ENCODE data around the gene PLCL2.
"Not testable (repeated sequence)": the region's sequence is repeated elsewhere in the genome, so short reads cannot be mapped to it uniquely, and the experiment has no call there.

Gene PLCL2

DNA sequence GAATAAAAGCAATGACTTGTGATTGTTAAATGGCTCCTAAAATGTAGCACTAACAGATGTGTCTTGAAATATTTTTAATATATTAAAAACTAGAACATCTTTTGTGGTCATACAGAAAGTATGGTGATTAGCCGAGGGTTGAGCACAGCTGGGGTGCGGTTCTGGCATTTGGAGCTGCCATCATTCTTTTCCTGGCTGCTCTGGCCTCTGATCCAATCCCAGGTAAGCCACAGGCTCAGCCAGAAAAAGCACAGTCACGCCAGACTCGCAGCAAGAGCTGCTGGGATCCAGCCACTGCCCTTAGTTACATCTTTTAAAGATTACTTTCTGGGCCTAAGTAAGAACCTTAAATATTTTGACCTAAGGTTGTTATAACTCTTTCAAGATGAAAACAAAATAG is 196.8 kb downstream of the PLCL2 start:
- DNase-seq, result no peak

DNA sequence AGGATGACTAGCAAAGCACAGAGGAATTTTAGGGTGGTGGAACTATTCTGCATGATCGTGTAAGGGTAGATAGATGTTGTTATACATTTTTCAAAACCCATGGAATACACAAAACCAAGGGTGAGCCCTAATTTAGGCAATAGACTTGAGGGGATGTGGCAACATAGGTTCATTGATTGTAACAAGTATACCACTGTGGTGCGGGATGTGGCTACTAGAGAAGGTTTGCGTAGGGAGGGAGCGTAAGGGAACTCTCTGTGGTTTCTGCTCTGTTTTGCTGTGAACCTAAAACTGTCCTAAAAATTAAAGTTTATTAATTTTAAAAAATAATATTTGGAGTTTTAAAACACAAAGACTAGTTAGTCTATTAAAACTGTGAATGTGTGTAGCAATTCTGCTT is 202.8 kb downstream of the PLCL2 start:
- peak; percentile 26 for DNase-seq

DNA sequence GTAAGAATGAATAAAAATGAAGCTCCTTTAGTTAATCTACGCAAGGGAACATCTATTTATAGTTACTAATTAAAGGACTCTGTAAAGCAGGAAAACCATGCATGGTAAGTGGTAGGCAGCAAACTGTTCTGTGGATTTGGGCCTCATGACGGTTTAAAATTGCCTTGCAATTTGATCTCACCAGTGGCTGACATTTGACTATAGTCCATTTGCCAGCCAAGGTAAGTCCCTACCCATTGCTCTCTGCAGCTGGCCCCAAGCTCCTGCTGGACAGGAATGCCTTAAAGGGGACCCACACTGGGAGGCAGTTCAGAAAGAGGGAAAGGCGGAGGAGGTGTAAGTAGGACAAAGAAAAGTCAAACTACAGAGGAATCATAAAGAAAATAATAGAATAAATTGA is 203.3 kb downstream of the PLCL2 start:
- DNase-seq, result no peak

DNA sequence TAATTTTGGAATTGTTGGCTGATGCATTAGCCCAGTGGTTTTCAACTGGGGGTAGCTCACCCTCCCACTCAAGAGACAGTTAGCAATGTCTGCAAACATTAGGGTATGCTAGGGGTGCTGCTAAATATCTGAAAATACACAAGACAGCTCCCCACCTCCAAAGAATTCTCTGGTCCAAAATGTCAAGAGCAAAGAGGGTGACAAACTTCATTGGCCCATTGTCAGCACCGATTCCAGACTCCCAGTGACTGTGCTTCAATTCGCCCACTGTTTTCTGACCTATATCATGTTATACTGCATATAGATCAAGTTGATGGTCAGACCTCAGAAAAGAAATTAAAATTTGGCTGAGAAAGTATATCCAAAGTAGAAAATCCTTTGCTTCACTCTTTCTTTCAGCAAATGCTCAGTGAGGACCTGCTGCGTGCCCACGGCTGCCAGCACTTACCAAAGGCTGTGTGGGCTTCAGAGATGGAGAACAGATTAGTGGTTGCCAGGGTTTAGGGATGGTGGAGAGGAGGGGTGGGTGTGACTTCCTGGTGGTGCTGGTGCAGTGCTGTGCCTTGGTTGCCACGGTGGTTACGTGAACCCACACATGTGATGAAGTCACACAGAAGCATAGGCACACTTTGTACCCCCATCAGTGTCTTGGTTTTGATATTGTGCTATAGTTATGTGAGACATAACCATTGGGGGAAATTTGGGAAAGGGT is 204.0 kb downstream of the PLCL2 start:
- DNase-seq, result peak; percentile 57

DNA sequence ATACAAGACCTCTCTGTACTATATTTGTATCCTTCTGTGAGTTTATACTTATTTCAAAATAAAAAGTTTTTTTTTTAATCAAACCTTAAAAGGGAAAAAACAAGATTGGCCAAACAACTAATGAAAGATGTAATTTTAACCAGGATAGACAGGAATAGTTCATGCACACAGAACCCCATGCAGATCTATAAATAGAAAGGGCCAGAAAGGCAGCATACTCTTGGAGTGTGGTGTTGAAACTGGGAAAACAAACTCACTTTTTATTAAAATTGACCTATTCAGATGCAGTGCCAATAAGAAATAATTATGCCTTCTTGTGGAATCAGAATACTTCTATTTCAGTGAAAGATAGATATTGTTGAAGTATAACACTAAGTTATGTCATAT is 204.6 kb downstream of the PLCL2 start:
- DNase-seq, result no peak

DNA sequence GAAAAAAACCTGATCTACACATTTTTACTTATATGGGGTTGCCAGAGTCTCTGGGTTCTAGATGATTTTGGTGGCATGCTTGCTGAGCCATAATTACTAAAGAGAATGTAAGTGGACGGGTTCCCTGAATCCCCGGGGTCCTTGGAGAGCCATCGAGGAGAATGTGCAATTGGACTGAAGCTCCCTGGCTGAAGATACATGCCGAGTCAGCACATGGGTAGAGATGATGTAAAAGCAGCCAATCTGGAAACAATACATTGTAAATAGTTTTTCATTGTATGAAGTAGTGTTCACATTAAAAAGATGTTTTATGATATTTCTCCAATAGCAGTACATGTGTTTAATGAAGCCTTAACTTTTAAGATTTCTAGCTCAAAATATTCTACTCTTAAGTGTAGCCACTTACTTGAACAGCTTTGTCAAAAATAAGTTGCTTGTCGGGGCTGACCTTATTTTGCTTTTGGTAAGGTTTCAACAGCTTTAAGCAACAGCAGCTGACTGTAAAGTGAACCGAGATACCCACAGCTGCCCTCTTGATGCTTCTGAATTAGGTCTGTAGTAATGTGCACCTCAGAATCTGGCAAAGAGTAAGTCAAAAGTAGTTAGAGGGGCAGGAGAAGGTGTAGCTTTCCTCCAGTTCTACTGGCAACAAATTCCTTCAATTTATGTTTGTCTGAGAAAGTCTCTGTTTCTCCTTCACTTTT is 205.7 kb downstream of the PLCL2 start:
- no peak for DNase-seq

DNA sequence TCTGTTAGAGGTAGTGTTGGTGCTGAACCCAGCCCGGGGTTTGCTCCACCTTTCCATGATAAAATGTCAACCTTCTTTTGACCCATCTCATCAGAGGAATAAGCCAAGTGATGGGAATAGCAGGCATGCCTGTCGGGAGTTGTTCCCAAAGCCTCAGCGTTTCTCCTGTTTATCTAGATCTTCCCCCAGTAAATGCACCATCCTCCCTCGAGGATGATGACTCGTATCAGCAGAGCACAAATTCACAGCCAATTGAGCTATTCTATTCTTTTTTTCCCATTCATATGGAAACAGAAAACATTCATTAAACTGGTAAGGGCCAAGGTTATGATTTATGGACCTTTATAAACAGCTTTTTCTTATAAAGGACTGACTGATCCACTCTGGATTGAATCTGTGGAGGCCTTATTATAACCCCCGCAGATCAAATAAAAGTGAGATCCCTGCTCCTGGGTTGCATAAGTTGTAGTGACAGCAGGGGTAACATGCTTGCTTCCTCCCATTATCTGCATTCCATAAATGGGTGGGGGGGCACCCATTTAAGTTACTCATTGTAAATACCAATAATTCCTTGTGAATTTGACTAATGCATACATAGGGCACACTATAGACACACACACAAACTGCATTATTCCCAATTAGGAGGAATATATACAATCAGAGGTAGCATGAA is 207.3 kb downstream of the PLCL2 start:
- DNase-seq, result no peak

DNA sequence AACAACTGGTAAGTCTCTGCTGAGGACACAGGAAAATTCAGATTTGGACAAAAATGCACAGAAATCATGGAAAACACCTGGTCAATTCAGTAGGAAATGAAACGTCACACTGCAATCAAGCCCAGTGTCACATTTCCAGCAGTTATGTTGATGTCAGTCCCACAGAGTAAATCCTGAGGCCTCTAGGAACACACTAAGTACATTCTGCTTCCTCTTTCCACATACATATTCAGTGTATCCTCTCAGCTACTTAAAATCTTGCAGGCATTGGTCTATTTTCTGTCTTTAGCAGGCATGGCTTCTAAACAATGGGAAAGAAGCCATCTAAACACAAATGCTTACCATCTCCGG is 207.8 kb downstream of the PLCL2 start:
- no peak for DNase-seq

DNA sequence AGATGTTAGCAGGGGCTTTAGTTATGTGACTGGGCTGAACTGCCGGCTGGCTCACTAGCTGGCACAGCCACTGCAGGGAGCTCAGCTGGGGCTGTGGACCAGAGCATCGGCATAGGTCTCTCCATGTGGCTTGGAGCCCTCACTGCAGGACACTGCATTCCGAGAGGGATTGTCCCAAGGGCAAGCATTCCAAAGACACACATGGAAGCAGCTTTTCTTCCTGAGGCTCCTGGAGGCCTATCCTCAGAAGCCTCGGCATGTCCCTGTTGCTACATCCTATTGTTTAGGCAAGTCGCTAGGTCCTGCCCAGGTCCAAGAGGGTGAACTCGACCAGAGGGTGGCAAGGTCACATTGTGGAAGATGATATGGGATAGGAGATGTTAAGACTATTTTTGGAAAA is 209.8 kb downstream of the PLCL2 start:
- DNase-seq, result no peak

DNA sequence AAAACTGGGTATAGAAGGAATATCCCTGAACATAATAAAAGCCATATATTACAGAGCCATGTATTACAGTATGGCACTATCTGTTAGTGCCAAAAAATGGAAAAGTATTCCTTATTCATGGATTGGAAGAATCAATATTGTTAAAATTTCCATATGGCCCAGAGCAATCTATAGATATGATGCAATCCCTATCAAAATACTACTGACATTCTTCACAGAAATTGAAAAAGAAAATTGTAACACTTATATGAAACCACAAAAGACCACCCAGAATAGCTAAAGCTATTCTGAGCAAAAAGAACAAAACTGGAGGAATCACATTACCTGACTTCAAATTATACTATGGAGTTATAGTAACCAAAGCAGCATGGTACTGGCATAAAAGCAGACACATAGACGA is 218.8 kb downstream of the PLCL2 start:
- DNase-seq, result no peak

DNA sequence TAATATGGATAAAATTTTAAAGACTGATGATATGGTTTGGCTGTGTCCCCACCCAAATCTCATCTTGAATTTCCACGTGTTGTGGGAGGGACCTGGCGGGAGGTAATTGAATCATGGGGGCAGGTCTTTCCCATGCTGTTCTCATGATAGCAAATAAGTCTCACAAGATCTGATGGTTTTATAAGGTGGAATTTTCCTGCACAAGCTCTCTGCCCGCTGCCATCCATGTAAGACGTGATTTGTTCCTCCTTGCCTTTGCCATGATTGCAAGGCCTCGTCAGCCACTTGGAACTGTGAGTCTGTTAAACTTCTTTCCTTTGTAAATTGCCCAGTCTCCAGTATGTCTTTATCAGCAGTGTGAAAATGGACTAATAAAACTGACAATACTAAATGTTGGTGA is 222.0 kb downstream of the PLCL2 start:
- not testable (repeated sequence) for DNase-seq

DNA sequence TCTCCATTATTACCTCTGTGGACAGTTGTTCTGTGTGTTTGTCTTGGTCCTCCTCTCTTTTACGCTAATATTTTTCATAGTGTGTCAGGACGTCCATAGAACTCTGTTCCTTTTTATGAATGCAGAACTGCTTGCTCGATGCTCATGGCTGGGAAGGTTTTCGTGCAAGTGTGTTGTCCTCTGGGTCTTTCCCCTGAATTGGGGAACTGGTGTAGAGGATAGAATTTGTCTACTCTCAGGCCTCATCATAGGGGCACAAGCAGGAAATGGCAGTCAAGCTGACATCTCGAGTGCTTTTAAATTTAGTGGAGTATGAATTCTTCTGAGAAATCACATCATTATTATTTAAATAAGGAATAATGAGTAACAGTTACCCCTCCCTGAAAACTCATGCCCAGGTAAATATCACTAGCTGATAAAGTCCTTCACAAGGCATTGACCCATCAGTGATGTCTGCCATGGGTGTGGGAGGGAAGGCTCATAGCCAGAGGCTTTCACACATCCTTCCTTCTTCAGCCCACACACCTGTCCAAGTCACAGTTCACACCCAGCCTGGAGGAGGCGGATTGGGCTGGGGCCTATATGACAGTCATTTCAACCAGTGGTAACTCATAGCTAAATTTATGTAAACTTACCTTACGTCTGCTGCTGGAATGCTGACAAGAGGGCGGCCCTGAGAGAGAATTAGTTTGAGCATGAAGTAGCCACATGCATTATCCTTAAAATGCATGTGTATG is 226.1 kb downstream of the PLCL2 start:
- DNase-seq, result no peak

DNA sequence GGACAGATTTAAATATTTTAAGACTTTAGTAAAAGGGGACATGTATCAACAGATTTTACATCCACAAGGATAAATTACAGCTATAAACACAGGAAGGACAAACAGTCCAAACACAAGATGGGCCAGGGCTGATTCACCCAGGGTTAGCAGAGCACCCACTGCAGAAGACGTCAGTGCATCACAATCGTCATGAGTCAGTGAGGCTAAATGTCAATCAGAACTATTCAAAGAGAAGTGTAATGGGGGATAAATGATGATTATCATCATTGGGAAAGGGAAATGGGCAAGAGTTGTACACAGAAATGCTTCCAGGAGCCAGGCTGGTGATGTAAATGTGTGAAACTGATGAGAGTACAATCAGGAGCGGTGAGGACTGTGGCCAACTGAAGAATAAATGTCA is 226.8 kb downstream of the PLCL2 start:
- no peak for DNase-seq

DNA sequence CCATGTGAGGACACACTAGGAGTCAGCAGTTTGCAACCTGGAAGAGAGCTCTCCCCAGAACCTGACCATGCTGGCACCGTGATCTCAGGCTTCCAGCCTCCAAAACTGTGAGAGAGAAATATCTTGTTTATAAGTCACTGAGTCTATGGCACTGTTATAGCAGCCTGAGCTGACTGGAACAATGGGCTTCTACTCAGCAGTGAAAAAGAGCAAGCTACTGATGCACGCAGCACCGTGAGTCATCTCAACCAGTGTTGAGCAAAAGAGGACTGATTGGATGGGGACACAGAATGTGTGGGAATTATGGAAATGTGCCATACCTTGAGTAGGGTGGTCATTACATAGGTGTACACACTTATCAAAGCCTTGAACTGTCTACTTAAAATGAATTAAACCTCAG is 230.4 kb downstream of the PLCL2 start:
- no peak for DNase-seq

DNA sequence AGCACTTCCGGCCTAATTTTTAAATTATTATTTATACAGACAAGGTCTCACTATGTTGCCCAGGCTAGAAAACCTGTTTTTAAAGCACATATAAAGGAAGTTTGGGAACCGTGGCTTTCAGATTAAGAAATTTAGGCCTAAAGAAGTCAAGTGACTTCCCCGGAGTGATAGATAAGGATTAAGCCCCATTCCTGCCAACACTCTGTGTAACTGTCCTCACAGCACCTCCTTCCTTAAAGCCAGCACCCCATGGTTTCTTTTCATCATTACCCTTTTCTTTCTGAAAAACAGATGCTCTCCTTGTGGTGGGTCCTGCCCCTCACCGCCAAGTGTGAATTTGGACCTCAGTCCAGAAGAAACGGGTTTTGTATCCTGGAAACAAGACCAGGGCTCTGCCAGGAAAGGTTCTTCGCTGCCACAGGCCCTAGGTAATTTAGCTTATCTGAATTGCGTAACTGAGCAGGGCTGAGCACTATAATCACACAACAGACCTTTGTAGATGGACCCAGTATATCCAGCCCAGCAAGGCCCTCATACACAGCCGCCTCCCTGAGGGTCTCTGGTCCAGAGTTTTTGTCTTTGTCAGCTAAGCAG is 231.3 kb downstream of the PLCL2 start:
- no peak for DNase-seq

DNA sequence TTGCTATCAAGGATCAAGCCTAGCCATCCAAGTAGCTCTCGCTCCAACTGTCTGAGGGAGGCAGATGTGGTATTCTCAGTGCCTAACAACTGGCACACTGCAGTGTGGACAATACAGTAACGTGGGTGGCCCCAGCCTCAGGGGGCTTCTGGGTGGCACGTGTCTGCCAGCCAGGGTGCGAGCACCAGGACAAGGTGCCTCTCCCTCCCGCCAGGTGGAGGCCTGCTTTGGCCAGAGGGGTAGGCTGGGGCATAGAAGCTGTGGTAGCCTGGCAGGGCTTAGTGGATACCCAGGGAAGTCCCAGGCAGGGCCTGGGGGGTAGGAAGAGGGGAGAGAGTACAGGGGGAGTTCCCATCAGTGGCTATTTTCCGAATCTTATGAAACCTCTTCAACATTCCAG is 234.0 kb downstream of the PLCL2 start:
- DNase-seq, result no peak

DNA sequence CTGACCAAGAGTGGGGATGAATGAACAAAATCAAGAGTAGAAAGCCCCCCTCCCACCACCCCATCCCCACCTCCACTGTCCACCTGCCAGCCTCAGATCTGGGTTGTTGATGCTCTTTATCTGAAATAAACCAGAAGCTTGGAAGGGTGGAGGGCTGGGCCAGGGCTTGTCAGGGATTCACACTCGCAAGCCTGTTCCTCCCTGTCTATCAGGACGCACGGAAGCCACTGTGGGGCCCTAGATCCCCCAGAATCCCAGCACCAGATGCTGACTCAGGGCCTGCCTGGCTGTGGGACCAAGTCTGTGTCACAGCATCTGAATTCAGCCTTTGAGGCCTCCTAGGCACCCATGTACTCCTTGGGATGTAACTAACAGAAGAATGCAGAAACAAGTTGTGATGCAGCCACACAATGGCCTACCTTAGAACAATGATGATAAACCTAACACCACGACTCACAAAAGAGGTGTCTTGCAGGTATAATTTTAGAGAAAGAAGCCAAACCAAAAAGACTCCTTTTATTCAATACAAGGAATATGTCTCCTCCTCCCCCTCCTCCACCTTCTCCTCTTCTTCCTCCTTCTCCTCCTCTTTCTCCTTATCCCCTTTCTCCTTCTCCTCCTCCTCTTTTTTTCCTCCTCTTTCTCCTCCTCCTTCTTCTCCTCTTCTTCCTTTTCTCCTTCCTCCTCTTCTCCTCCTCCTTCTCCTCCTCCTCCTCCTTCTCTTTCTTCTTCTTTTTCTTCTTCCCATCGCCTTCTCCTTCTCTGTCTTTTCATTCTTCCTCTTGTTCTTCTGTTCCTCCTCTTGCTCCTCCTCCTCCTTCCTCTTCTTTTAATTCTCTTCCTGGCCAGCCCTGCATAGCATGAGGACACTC is 234.7 kb downstream of the PLCL2 start:
- no peak for DNase-seq

DNA sequence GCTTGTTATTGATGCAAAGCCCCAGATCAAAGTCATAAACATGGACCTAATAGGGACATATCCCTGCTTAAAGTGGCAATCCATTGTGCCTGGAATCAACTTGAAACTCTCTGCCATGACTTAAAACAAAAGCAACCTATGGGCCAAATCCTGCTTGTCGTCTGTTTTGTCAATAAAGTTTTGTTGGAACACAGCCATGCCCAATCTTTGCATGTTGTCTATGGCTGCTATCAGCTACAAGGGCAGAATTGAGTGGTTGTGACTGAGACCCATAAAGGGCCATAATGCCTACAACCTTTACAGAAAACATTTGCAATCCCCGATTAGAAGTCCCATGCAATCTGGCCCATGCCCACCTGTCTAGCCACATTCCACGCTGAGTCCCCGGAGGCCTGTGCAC is 235.4 kb downstream of the PLCL2 start:
- no peak for DNase-seq

DNA sequence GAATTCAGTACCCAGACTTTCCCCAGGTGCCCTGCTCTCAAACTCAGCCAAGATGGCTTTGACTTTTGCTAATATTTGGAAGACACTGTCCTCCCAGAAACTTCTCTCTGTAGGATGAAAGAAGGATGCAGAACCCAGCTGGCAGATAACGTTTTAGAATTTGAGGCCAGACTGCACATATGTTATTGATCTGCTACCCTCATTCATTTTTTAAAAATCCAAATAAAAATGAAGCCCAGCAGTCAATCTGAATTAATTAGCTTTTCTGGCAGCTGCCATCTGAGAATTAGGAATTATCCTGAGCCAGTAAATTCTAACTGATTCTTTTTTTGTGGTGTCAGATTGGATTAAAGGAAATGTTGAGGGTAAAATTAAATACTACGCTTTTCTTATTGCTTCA is 236.6 kb downstream of the PLCL2 start:
- DNase-seq, result no peak

DNA sequence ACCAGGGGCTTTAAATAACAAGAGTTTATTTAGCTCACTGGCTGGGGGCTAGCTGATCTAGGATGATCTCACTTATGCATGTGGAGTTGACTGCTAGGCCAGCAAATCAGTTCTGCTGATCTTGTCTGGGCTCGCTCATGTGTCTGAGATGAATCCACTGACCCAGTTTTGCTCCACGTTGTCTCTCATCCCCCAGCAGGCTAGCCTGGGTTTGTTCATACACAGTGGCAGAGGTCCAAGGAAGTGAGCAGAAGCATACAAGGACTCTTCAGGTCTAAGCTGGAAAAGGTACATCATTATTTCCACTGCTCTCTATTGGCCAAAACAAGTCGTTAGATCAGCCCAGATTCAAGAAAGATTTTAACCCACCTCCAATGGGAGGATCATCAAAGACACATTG is 238.0 kb downstream of the PLCL2 start:
- DNase-seq, result no peak

DNA sequence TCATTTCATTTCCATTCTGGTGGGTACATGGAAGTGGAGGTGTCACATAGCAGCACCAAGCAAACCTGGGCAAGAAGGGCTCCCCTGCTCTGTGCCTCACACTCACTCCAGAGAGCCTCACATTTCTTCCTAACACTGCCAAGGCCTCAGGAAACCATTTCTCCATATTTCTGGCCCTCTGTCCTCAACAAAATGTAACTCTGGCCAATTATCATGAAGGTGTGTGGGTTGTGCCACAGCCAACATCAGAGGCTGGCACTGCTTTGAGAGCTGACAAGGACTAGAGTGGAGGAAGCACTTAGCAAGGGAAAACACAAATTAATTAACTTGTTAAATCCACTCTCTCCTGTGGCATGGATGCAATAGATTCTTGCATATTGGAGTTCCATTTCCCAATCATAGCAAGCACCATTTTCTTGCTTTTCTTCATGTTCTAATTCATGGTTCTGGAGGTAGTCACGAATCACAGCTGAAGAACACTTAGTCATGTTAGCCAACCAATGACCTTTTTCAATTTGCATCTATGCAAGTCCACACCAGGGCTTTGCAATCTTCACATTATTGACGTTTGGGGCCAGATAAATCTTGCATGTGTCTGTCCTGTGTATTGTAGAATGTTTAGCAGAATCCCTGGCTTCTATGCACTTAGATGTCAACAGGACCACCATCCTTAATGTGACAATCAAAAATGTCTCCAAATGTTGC is 241.1 kb downstream of the PLCL2 start:
- no peak for DNase-seq

DNA sequence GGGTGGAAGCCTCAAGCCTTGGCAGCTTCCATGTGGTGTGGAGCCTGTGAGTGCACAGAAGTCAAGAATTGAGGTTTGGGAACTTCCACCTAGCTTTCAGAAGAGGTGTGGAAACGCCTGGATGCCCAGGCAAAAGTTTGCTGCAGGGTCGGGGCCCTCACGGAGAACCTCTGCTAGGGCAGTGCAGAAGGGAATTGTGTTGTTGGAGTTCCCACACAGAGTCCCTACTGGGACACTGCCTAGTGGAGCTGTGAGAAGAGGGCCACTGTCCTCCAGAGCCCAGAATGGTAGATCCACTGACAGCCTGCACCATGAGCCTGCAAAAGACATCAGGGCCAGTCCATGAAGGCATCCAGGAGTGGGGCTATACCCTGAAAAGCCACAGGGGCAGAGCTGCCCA is 243.9 kb downstream of the PLCL2 start:
- not testable (repeated sequence) for DNase-seq
